Measurements from ENCODE around the gene KRTAP4-8.
"Not testable (repeated sequence)": the region's sequence is repeated elsewhere in the genome, so short reads cannot be mapped to it uniquely, and the experiment has no call there.

The KRTAP4-8 gene

DNA sequence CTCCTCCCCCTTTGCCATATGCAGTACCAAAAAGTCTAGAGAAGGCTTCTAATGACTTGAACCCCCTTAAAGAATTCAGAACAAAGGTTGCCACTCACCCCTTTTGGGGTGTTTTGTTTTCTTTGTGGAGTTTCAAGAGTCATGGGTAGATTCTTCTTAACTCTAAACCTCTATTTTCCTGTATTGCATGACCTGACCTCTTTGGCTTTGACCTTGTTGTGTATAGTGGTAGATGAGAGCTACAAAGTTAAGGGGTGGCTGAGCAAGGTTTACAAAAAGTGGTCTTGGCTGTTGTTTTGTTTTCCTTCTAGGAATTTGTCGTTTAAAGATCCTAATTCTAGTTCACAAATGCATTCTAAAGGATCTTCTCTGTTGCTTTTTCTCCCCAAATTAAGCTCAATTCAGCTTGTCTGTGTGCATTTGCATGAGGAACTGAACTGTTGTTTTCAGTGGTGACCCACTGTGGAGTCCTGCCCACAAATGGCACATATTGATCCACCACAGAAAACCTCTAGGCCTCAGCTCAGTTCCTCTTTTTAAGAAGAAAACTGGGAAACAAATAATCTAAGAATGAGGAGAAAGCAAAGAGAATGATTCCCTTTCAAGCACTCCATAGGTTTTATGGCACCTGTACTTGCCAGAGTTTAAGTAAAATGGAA is 10.9 kb upstream of the KRTAP4-8 start:
- not testable (repeated sequence) for DNase-seq (ENCODE audit: low spot score); FAIRE-seq

DNA sequence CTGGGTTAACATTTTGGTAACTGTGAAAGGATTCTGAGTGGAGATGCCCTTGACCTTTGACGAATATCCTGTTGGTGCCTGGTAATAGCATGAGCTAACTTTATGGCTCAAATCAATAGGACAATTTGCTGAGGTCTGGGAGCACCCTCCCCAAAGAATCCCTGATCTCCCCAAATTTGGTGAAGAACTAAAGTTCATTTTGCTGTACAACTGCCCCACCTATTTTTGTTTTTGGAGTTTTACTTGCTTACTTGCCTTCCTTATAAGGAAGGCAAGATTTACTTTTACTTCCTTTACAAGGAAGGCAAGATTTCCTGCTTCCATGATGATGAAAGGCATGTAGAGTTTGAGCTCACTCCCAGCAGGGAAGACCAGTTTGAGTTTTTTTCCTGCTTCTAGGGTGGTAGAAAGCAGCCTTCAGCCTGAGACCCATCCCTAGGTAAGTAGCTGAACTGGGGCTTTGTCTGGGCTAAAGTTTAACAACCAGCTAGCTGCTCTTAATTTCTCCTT is 10.1 kb upstream of the KRTAP4-8 start:
- FAIRE-seq, result no peak
- no peak for DNase-seq (ENCODE audit: low spot score)

DNA sequence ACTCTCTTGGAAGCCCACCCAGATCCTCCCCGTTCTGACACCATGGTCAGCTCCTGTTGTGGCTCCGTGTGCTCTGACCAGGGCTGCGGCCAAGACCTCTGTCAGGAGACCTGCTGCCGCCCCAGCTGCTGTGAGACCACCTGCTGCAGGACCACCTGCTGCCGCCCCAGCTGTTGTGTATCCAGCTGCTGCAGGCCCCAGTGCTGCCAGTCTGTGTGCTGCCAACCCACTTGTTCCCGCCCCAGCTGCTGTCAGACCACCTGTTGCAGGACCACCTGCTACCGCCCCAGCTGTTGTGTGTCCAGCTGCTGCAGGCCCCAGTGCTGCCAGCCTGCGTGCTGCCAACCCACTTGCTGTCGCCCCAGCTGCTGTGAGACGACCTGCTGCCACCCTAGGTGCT is 7.4 kb upstream of the KRTAP4-8 start, which contains the start of gene KRTAP4-9:
Gene KRTAP4-9, plus strand, starts transcription at position 43 of the 400 bp plus-strand sequence. Its CDS starts 0 bp downstream, at position 43.
- FAIRE-seq; DNase-seq (ENCODE audit: low spot score): not testable (repeated sequence)

DNA sequence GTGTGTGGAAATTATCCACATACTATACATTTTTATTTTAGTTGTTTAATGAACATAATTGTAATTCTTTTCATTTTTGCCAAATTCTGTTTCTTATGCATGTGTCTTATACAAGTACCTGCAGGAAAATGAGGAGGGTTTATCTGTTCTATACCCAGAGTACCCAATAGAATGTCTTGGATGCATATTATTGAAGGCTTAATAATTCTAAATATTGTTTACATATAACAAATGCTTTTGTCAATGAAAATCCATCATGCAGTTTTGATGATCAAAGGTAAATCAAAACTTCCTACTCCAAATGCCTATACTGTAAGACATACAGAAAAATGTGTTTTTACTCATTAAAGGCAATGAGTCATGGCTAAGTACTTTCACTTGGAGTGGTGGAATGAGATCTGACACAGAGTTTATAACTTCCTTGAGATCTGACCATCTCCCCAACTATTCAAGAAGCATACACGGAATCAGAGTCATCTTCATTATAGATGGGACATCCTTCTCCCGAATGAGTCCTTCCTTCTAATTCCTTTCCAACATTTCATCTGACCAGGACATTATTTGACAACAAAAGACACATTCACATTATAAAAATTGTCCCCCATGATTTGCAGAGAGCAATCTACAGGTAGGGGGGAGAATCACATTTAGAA is 6.6 kb upstream of the KRTAP4-8 start:
- peak; percentile 98 for FAIRE-seq
- DNase-seq (ENCODE audit: low spot score), result peak; percentile 68

DNA sequence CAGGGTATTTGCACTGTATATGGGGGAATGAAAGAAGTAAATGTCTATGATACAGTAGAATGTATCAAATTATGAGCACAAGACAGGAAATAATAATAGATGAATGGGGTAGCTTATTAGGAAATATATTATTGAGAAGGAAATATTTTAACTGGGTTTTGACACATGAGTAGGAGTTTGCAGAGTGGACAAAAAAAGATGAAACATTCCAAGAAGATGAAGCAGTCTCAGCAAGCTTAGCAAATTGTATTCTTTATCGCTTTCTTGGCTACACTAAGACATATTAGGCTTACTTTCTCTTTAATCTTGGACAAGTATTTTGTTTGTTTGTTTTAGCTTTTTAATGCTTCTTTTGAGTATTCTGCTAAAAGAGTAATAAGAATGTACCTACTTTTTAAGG is 6.0 kb upstream of the KRTAP4-8 start:
- no peak for DNase-seq (ENCODE audit: low spot score)

DNA sequence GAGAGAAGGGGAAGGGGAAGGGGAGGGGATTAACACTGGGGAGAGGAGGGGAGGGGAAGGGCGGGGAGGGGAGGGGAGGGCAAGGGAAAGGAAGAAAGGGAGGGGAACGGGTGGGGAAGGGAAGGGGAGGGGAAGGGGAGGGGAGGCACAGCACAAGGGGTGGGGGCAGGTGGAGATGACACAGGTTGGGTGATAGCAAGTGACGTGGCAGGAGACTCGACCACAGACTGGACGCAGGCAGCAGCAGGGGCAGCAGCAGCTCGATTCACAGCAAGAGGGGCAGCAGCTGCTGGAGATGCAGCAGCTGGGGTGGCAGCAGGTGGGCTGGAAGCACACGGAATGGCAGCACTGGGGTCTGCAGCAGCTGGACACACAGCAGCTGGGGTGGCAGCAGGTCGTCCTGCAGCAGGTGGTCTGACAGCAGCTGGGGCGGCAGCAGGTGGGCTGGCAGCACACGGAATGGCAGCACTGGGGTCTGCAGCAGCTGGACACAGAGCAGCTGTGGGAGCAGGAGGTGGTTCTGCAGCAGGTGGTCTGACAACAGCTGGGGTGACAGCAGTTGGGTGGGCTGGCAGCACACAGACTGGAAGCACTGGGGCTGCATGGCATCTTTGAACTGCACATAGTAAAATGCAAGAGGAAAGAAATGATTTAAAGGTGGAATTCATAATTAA is 3.8 kb upstream of the KRTAP4-8 start, which contains the start of gene KRTAP4-16:
Gene KRTAP4-16, minus strand, starts transcription at position 624 of the 674 bp plus-strand sequence. Its CDS starts 0 bp downstream, at position 624.
- DNase-seq (ENCODE audit: low spot score) (no peak), FAIRE-seq (no peak)

More for the DNA sequence above, 6.0 kb upstream of the KRTAP4-8 start:
- FAIRE-seq, result no peak

DNA sequence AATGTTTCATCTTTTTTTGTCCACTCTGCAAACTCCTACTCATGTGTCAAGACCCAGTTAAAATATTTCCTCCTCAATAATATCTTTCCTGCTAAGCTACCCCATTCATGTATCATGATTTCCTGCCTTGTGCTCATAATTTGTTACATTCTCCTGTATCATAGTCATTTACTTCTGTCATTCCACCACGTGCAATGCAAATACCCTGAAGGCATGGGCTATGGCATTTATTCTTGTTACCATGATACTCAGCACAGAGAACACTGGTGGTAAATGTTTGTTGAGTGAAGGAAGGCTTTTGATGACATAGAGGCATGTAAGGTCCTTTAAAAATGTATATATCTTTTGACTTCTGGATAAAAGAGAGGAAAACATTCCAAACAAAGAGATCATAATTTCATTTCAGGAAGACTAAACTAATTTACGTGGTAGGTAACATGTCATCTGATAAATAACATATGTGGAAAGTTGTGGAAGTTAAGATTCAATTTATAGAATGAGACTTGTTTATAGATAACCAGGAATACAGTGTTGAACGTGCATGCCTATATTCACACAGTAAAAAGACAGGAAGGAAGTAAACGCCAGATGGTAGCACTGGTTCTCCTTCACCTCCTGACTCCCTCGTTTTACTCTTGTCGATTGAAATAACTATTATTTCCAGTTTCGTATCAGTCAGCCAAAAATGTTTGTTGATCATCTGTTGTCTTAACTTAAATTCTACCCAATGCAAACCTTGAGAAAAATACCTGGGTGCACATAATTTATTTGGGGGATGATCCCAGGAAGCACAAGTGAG is 1.9 kb upstream of the KRTAP4-8 start:
- FAIRE-seq (peak; percentile 60), DNase-seq (ENCODE audit: low spot score) (peak; percentile 80)

DNA sequence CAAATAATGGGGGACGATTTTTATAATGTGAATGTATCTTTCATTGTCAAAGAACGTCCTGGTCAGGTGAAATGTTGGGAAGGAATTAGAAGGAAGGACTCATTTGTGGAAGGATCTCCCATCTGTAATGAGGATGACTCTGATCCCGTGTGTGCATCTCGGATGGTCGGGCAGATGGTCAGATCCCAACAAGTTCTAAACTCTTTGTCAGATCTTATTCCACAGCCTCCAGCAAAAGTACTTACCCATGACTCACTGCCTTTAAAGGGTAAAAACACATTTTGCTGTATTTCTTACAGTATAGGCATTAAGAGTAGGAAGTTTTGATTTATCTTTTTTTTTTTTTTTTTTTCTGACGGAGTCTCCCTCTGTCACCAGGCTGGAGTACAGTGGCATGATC is 539 bp upstream of the KRTAP4-8 start:
- DNase-seq (ENCODE audit: low spot score) (no peak), FAIRE-seq (no peak)

DNA sequence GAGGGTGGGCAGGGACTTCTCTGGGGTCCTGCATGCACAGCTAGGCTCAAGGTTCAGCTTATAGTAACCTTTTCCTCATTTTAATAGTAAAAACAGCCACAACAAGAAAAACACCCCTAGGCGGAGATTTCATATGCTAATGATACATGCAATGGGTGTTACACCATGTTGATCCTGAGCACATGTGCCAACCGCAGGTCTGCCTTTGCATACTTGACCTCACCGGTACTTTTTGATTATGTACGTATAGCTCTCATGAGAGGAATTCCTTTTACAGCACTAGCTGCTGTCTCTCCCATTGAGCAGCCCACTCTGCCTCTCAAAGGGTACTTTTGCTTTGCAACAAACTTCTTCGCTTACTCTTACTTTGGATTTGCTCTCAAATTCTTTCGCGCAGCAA is 1.9 kb downstream of the KRTAP4-8 start:
- DNase-seq (ENCODE audit: low spot score), result no peak
- FAIRE-seq, result no peak

DNA sequence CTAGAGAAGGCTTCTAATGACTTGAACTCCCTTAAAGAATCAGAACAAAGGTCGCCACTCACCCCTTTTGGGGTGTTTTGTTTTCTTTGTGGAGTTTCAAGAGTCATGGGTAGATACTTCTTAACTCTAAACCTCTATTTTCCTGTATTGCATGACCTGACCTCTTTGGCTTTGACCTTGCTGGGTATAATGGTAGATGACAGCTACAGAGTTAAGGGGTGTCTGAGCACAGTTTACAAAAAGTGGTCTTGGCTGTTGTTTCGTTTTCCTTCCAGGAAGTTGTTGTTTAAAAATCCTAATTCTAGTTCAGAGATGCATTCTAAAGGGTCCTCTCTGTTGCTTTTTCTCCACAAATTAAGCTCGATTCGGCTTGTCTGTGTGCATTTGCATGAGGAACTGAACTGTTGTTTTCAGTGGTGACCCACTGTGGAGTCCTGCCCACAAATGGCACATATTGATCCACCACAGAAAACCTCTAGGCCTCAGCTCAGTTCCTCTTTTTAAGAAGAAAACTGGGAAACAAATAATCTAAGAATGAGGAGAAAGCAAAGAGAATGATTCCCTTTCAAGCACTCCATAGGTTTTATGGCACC is 9.1 kb downstream of the KRTAP4-8 start:
- DNase-seq (ENCODE audit: low spot score); FAIRE-seq: not testable (repeated sequence)

DNA sequence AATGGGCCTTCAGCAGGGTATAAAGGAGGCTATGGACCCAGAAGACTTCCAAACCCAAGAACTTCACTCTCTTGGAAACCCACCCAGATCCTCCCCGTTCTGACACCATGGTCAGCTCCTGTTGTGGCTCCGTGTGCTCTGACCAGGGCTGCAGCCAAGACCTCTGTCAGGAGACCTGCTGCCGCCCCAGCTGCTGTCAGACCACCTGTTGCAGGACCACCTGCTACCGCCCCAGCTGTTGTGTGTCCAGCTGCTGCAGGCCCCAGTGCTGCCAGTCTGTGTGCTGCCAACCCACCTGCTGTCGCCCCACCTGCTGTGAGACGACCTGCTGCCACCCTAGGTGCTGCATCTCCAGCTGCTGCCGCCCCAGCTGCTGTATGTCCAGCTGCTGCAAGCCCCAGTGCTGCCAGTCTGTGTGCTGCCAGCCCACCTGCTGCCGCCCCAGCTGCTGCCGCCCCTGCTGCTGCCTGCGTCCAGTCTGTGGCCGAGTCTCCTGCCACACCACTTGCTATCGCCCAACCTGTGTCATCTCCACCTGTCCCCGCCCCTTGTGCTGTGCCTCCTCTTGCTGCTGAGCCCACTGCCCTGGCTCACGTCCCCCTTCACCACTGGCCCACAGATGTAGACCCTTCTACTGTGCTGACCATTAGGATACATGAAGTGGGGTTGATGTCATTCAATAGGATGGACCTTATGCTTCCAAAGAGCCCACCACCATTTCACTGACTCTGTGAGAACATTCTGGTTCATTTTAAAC is 13.7 kb downstream of the KRTAP4-8 start, which contains the start of gene KRTAP4-7:
Gene KRTAP4-7, plus strand, starts transcription at position 51 of the 757 bp plus-strand sequence. Its CDS starts 57 bp downstream, at position 108.
- not testable (repeated sequence) for DNase-seq (ENCODE audit: low spot score); FAIRE-seq

DNA sequence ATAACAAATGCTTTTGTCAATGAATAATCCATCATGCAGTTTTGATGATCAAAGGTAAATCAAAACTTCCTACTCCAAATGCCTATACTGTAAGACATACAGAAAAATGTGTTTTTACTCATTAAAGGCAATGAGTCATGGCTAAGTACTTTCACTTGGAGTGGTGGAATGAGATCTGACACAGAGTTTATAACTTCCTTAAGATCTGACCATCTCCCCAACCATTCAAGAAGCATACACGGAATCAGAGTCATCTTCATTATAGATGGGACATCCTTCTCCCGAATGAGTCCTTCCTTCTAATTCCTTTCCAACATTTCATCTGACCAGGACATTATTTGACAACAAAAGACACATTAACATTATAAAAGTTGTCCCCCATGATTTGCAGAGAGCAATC is 14.5 kb downstream of the KRTAP4-8 start:
- FAIRE-seq (peak; percentile 95), DNase-seq (ENCODE audit: low spot score) (peak; percentile 62)

DNA sequence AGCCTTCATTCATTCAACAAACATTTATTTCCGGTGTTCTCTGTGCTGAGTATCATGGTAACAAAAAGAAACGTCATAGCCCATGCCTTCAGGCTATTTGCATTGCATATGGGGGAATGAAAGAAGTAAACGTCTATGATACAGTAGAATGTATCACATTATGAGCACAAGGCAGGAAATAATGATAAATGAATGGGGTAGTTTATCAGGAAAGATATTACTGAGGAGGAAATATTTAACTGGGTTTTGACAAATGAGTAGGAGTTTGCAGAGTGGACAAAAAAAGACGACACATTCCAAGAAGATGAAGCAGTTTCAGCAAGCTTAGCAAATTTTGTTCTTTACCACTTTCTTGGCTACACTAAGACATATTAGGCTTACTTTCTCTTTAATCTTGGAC is 15.3 kb downstream of the KRTAP4-8 start:
- DNase-seq (ENCODE audit: low spot score) (peak; percentile 53), FAIRE-seq (no peak)

DNA sequence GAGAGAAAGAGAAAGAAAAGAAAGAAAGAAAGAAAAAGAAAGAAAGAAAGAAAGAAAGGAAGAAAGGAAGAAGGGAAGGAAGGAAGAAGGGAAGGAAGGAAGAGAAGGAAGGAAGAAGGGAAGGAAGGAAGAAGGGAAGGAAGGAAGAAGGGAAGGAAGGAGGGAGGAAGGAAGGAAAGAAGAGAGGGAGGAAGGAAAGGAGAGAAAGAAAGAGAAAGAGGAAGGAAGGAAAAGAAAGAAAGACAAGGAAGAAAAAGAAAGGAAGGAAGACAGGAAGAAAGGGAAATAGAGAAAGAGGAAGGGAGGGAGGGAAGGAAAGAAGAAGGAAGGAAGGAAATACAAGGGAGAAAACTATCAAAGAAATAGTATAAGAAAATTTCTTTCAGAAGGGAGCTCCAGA is 21.2 kb downstream of the KRTAP4-8 start:
- no peak for FAIRE-seq
- DNase-seq (ENCODE audit: low spot score), result no peak

DNA sequence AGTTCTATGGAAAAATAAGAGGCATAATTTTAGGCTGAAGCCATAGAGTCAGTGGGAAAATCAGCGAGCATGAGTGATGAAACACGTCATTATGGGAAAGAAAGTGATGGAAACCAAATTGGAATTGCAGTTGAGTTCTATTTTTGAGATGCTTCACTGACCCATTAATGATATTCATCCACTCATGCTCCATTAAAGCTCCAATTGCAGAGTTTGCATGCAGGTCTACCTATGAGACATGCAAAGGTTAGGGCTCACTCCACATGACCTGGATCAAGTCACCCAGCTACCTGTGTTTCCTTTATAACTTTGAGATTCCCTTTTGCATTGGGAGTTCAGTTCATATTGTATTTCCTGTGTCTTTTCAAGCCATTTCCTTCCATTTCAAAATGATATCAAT is 24.3 kb downstream of the KRTAP4-8 start:
- FAIRE-seq (no peak), DNase-seq (ENCODE audit: low spot score) (no peak)

DNA sequence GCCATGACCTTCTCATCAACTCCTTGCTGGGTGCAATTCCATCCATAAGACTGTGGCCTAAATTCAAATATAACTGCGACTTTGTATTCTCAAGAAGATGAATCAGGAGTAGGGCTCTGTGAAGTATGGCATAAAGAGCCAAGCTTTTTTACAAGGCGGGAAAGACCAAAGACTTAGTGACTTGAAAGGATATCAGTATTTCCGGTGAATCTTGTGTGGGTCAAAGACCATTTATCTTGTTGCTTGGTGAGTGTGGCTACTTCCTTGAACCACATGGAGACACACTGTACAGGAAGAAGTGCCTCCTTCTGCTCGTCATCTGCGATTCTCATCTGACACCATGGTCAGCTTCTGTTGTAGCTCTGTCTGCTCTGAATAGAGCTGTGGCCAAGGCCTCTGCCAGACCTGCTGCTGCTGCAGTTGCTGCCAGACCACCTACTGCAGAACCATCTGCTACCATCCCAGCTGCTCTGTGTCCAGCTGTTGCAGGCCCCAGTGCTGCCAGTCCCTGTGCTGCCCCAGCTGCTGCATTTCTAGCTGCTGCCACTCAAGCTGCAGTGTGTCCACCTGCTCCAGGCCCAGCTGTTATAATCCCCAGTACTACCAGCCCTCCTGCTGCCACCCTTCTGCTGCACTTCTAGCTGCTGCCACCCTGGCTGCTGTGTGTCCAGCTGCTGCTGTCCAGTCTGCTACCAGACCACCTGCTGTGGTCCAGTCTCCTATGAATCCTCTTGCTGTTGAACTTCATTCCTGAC is 26.2 kb downstream of the KRTAP4-8 start:
- FAIRE-seq, result no peak
- DNase-seq (ENCODE audit: low spot score), result no peak

DNA sequence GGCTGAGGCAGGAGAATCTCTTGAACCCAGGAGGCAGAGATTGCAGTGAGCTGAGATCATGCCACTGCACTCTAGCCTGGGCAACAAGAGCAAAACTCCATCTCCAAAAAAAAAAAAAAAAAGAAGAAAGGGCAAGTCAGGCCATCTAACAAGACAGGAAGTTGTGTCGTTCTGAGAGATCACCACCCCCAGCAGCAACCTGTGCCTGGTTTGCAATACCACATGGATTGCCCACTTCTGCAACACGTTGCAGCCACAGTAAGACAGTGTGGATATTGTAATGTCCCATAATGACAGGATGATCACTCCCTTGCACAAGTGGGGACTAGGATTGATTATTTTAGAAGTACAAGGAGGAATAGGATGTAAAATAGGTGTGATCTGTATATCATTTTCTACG is 28.9 kb downstream of the KRTAP4-8 start:
- no peak for DNase-seq (ENCODE audit: low spot score)

DNA sequence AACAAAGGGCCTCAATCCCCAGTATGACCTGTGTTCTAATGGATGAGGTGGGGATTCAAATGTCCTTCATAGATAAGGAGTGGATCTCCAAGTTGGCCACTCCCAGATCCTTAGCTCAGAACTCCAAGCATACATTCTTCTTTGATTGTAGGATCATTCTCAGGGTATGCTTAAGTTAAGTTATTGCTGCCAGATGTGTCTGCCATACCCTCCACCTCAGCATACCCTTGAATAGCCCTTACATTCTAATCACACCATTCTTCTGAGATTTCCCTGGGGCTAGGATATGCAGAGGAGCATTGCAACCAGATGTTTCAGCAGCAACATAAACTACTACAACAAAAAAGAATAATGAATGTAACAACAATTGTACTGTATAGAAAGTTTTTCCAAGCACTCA is 30.7 kb downstream of the KRTAP4-8 start:
- DNase-seq (ENCODE audit: low spot score) (no peak), FAIRE-seq (no peak)

More for the DNA sequence above, 28.9 kb downstream of the KRTAP4-8 start:
- FAIRE-seq, result no peak
